Lower lobe of right lung (tissue), 2 donors: Measurements from ENCODE around the gene DSG4. TPM values are rescaled to one million over a fixed set of nuclear protein-coding genes. Genes with fewer than 3 reads are reported as not detected.

ENCODE experiments used
- ATAC-seq, 2 donors: fragments of 200-7000 bp; cut with Tn5 transposase; one replicate each; pipeline ENCODE4 v1.9.1; 2020 to 2022; ENCODE audit warnings: mild to moderate bottlenecking in 2 of 2, moderate library complexity in 2 of 2
- DNase-seq: peaks from one replicate; pipeline ENCODE4 v3.0.0-alpha.2; 2020
- H3K27ac ChIP-seq: fragments of 200-600 bp; one replicate; pipeline ENCODE4 v1.8.0; 2022
- H3K27me3 ChIP-seq: fragments of 200-600 bp; one replicate; pipeline ENCODE4 v1.8.0; 2022; ENCODE audit warnings: low read depth
- H3K36me3 ChIP-seq: fragments of 200-600 bp; one replicate; pipeline ENCODE4 v1.8.0; 2022; ENCODE audit warnings: mild to moderate bottlenecking
- H3K4me1 ChIP-seq: fragments of 200-600 bp; one replicate; pipeline ENCODE4 v1.8.0; 2022
- H3K4me3 ChIP-seq: fragments of 200-600 bp; one replicate; pipeline ENCODE4 v1.8.0; 2022; ENCODE audit warnings: mild to moderate bottlenecking
- H3K9me3 ChIP-seq: fragments of 200-600 bp; one replicate; pipeline ENCODE4 v1.8.0; 2022
- CTCF ChIP-seq: fragments of 200-600 bp; IDR thresholded peaks from one replicate; pipeline ENCODE4 v1.8.0; 2022; ENCODE audit warnings: antibody characterized with exemption, mild to moderate bottlenecking
- intact Hi-C: fragments of 100-400 bp; cut with DNase I; formaldehyde crosslinking; loops from one replicate; pipeline ENCODE4 v1.11.0; 2022
- total RNA-seq: library from RNA; stranded (reverse); fragmentation: NEBNext Ultra II Directional; extraction: Animal tissue kit (Norgen Biotek cat#: 25700); gene quantifications from one replicate; pipeline ENCODE4 v1.2.1, GENCODE V29; 2021
- donor health status: DM: no; HTN: yes; CAD: no; lungs with severe emphysema.

Gene DSG4
- total RNA-seq, 1 donor from 2014 or later = not detected

GRCh38 chr18:31447530-31448191 lies 71.1 kb downstream of the DSG4 start, which contains the start of gene DSG3:
Gene DSG3, plus strand, starts transcription at chr18:31447741. Its CDS starts 137 bp downstream, at chr18:31447878.
- intact Hi-C loops = no loop called here
- H3K27me3 ChIP-seq = no peaks in the 10 kb centered on the region
- DNase-seq (no peak), ATAC-seq (no peak)
- no peak for TF ChIP-seq CTCF
- H3K27ac ChIP-seq = no peak within 1 kb of the TSS
- H3K9me3 ChIP-seq = no peaks in the 10 kb centered on the region
- no peaks in the 10 kb centered on the region for H3K36me3 ChIP-seq
- no peak within 1 kb of the TSS for H3K4me3 ChIP-seq
- no peaks in the 10 kb centered on the region for H3K4me1 ChIP-seq

GRCh38 chr18:31450409-31450808 lies 73.8 kb downstream of the DSG4 start:
- Histone ChIP-seq H3K4me1 (no peaks in the 10 kb centered on the region), H3K27ac (no peak overlapping the region), H3K27me3 (no peaks in the 10 kb centered on the region), H3K9me3 (no peaks in the 10 kb centered on the region), H3K36me3 (no peaks in the 10 kb centered on the region), H3K4me3 (no peak overlapping the region)
- intact Hi-C loops = no loop called here
- ATAC-seq (no peak), DNase-seq (no peak)
- no peak for TF ChIP-seq CTCF

- H3K36me3 ChIP-seq = no peaks in the 10 kb centered on the region
- intact Hi-C loops = no loop called here
- H3K4me1 ChIP-seq = no peaks in the 10 kb centered on the region
- no peak for TF ChIP-seq CTCF
- no peak overlapping the region for H3K27ac ChIP-seq
- H3K9me3 ChIP-seq = no peaks in the 10 kb centered on the region
- no peak for DNase-seq
- ATAC-seq = no peak
- H3K27me3 ChIP-seq = no peaks in the 10 kb centered on the region
- no peak overlapping the region for H3K4me3 ChIP-seq
Observed at GRCh38 chr18:31451625-31452024, 75.0 kb downstream of the DSG4 start.

- no peaks in the 10 kb centered on the region for H3K27me3 ChIP-seq
Observed at GRCh38 chr18:31454066-31454708, 77.6 kb downstream of the DSG4 start.

More at GRCh38 chr18:31454066-31454708, 77.6 kb downstream of the DSG4 start:
- intact Hi-C loops = no loop called here
- no peak overlapping the region for H3K4me3 ChIP-seq
- H3K36me3 ChIP-seq = no peaks in the 10 kb centered on the region
- ATAC-seq = no peak
- DNase-seq = no peak
- no peak overlapping the region for H3K27ac ChIP-seq
- H3K9me3 ChIP-seq = no peaks in the 10 kb centered on the region
- TF ChIP-seq CTCF = no peak
- no peaks in the 10 kb centered on the region for H3K4me1 ChIP-seq

Other genes starting within 250 kb of the DSG4 start
- gene DSC1, start 213.9 kb upstream of the DSG4 start, total RNA-seq = not detected
- gene DSG1, start 58.6 kb upstream of the DSG4 start, total RNA-seq = not detected
- gene DSG3, start 71.0 kb downstream of the DSG4 start, total RNA-seq = not detected
- 27.6 TPM for gene DSG2, start 121.4 kb downstream of the DSG4 start, total RNA-seq
- not detected for gene TTR, start 215.1 kb downstream of the DSG4 start, total RNA-seq